Lower lobe of right lung (tissue), 2 donors: ENCODE measurements around the gene KHDC4. TPM values are rescaled to one million over a fixed set of nuclear protein-coding genes. Genes with fewer than 3 reads are reported as not detected.
A peak's percentile ranks its signal among the peaks of the same experiment; 100 is the strongest.

Experiments used
- ATAC-seq, 2 donors: fragments of 200-7000 bp; cut with Tn5 transposase; one replicate each; pipeline ENCODE4 v1.9.1; 2020 to 2022; ENCODE audit warnings: mild to moderate bottlenecking in 2 of 2, moderate library complexity in 2 of 2
- DNase-seq: peaks from one replicate; pipeline ENCODE4 v3.0.0-alpha.2; 2020
- H3K27ac ChIP-seq: fragments of 200-600 bp; one replicate; pipeline ENCODE4 v1.8.0; 2022
- H3K27me3 ChIP-seq: fragments of 200-600 bp; one replicate; pipeline ENCODE4 v1.8.0; 2022; ENCODE audit warnings: low read depth
- H3K36me3 ChIP-seq: fragments of 200-600 bp; one replicate; pipeline ENCODE4 v1.8.0; 2022; ENCODE audit warnings: mild to moderate bottlenecking
- H3K4me1 ChIP-seq: fragments of 200-600 bp; one replicate; pipeline ENCODE4 v1.8.0; 2022
- H3K4me3 ChIP-seq: fragments of 200-600 bp; one replicate; pipeline ENCODE4 v1.8.0; 2022; ENCODE audit warnings: mild to moderate bottlenecking
- H3K9me3 ChIP-seq: fragments of 200-600 bp; one replicate; pipeline ENCODE4 v1.8.0; 2022
- intact Hi-C: fragments of 100-400 bp; cut with DNase I; formaldehyde crosslinking; loops from one replicate; pipeline ENCODE4 v1.11.0; 2022
- total RNA-seq: library from RNA; stranded (reverse); fragmentation: NEBNext Ultra II Directional; extraction: Animal tissue kit (Norgen Biotek cat#: 25700); gene quantifications from one replicate; pipeline ENCODE4 v1.2.1, GENCODE V29; 2021
- TF ChIP-seq, protein P1 (sequence below): fragments of 200-600 bp; IDR thresholded peaks from one replicate; pipeline ENCODE4 v1.8.0; 2022; ENCODE audit warnings: antibody characterized with exemption, mild to moderate bottlenecking
- donor health status: DM: no; HTN: yes; CAD: no; lungs with severe emphysema.

Gene KHDC4
- total RNA-seq, 1 donor from 2014 or later = 42.8 TPM

DNA sequence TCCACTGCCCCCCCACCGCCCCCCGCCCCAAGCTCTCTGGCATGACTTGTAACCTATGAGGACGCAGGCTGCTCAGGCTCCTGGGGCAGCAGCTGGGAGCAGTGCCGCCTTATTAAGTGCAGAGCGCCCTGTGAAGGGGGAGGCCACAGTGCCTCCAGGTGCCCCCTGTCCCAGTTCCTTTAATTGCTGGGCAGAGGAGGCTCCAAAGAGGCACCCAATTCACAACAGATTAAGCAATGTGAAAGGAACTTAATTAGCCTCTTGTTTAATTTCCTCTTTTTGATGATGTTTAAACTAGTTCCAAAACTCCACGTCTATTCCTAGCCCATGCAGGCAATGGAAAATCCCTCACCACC, 10.2 kb upstream of the KHDC4 start:
- intact Hi-C loops = no loop called here
- Histone ChIP-seq H3K9me3 (no peaks in the 10 kb centered on the region), H3K36me3 (peaks cover 41% of the 10 kb centered on the region), H3K27me3 (no peaks in the 10 kb centered on the region), H3K4me1 (peaks cover 74% of the 10 kb centered on the region), H3K27ac (peak overlapping the region; percentile 14), H3K4me3 (no peak overlapping the region)
- TF ChIP-seq, protein P1, sequence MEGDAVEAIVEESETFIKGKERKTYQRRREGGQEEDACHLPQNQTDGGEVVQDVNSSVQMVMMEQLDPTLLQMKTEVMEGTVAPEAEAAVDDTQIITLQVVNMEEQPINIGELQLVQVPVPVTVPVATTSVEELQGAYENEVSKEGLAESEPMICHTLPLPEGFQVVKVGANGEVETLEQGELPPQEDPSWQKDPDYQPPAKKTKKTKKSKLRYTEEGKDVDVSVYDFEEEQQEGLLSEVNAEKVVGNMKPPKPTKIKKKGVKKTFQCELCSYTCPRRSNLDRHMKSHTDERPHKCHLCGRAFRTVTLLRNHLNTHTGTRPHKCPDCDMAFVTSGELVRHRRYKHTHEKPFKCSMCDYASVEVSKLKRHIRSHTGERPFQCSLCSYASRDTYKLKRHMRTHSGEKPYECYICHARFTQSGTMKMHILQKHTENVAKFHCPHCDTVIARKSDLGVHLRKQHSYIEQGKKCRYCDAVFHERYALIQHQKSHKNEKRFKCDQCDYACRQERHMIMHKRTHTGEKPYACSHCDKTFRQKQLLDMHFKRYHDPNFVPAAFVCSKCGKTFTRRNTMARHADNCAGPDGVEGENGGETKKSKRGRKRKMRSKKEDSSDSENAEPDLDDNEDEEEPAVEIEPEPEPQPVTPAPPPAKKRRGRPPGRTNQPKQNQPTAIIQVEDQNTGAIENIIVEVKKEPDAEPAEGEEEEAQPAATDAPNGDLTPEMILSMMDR = no peak
- ATAC-seq = no peak
- no peak for DNase-seq

DNA sequence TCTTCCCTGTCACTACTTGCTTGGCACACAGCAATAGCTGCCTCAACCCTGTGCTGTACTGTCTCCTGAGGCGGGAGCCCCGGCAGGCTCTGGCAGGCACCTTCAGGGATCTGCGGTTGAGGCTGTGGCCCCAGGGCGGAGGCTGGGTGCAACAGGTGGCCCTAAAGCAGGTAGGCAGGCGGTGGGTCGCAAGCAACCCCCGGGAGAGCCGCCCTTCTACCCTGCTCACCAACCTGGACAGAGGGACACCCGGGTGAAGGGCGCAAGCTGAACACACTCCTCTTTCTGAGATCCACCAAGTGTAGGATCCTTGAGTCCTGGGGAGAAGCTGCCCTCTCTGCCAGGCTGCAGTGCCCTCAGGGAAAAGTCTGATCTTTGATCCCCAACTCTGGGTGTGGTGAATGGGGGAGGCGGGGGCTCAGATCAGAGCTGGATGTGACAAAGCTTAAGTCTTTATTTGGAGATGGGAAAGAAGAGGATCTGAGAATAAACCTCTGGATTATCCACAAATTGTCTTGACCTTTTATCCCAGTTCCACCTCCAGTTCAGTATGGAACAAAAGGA, 8.4 kb upstream of the KHDC4 start:
- H3K4me3 ChIP-seq = no peak overlapping the region
- ATAC-seq (no peak), DNase-seq (no peak)
- H3K4me1 ChIP-seq = peaks cover 84% of the 10 kb centered on the region
- H3K9me3 ChIP-seq = no peaks in the 10 kb centered on the region
- H3K36me3 ChIP-seq = peaks cover 23% of the 10 kb centered on the region
- intact Hi-C loops = no loop called here
- H3K27ac ChIP-seq = peak overlapping the region; percentile 85
- TF ChIP-seq, protein P1 = no peak
- no peaks in the 10 kb centered on the region for H3K27me3 ChIP-seq

DNA sequence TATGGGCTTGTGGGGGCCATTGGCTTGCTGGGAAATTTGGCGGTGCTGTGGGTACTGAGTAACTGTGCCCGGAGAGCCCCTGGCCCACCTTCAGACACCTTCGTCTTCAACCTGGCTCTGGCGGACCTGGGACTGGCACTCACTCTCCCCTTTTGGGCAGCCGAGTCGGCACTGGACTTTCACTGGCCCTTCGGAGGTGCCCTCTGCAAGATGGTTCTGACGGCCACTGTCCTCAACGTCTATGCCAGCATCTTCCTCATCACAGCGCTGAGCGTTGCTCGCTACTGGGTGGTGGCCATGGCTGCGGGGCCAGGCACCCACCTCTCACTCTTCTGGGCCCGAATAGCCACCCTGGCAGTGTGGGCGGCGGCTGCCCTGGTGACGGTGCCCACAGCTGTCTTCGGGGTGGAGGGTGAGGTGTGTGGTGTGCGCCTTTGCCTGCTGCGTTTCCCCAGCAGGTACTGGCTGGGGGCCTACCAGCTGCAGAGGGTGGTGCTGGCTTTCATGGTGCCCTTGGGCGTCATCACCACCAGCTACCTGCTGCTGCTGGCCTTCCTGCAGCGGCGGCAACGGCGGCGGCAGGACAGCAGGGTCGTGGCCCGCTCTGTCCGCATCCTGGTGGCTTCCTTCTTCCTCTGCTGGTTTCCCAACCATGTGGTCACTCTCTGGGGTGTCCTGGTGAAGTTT, 7.8 kb upstream of the KHDC4 start:
- Histone ChIP-seq H3K27ac (peak overlapping the region; percentile 85), H3K27me3 (no peaks in the 10 kb centered on the region), H3K4me3 (no peak overlapping the region), H3K9me3 (no peaks in the 10 kb centered on the region), H3K36me3 (peaks cover 17% of the 10 kb centered on the region), H3K4me1 (peaks cover 81% of the 10 kb centered on the region)
- intact Hi-C loops = no loop called here
- TF ChIP-seq, protein P1 = no peak
- ATAC-seq (peak in 1 of 2 donors; percentile 3), DNase-seq (no peak)

DNA sequence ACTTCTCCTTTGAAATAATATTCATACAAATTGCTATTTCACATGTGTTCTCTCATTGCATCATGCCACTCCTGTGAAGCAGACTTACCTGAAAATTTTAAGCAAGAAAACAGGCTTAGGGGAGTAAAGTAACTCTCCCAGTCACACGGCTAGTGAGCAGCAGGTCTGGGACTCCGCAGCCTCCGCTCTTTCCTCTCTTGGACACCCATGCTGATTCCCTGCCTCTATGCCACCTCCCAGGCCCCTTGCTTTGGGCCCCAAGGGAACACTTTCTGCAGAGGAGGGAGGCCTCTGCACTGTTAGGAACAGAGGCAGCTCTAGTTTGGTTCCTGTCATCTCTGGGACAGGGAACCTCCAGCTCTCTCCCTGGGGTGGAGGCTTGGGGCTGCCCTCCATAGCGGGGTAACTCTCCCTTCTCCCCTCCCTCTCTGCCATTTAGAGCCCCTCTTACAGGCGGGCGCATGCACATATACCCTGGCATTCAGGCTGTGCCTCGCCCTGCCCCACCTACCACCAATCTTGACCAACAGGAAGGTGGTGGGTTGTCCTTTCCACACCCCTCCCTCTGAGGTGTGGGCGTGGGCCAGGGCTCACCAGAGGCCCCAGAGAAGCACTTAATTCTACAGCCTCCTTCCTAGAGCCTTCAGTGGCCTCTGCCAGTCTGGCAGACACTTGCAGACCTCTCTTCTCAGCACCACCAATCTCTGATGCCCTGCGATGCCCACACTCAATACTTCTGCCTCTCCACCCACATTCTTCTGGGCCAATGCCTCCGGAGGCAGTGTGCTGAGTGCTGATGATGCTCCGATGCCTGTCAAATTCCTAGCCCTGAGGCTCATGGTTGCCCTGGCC, 7.0 kb upstream of the KHDC4 start, which contains the start of gene RXFP4:
TSS of gene RXFP4 (plus strand) at position 646 of the 852 bp plus-strand sequence. CDS start at position 718, 72 bp downstream.
- DNase-seq (peak; percentile 77), ATAC-seq (peak; percentile 76 to 79)
- intact Hi-C loops = no loop called here

DNA sequence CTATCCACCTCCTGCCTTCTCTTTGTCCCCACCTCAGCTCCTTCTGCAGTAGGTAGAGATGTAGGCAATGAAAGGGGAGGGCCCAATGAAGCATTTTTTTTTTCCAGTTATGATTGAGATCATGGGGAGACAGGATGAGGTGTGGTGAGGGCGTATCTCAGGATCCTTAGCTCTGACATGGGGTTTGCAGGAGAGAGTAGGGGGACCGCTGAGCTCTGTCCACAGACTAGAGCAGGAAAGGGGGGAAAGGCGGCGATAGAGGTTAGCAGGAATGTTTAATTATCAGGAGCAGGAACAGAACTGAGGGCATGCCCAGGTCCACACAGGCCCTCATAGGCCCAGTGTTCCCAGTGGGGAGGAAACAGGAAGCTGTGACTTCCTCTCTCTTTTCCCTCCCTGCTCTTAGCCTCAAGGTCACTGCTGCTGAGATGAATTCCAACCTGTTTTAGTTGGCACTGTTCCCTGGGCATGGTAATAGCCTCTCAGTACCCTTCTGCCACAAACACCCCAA, 6.3 kb upstream of the KHDC4 start:
- intact Hi-C loops = no loop called here
- peak overlapping the region; percentile 85 for H3K27ac ChIP-seq
- peaks cover 2% of the 10 kb centered on the region for H3K36me3 ChIP-seq
- DNase-seq = no peak
- no peaks in the 10 kb centered on the region for H3K9me3 ChIP-seq
- TF ChIP-seq, protein P1 = no peak
- H3K4me1 ChIP-seq = peaks cover 67% of the 10 kb centered on the region
- H3K27me3 ChIP-seq = no peaks in the 10 kb centered on the region
- peak overlapping the region; percentile 15 for H3K4me3 ChIP-seq
- ATAC-seq = peak; percentile 82 to 85

More for the DNA sequence above, 7.0 kb upstream of the KHDC4 start, which contains the start of gene RXFP4:
- Histone ChIP-seq H3K4me1 (peaks cover 73% of the 10 kb centered on the region), H3K27ac (peak within 1 kb of the TSS; percentile 85), H3K9me3 (no peaks in the 10 kb centered on the region), H3K27me3 (no peaks in the 10 kb centered on the region), H3K36me3 (peaks cover 9% of the 10 kb centered on the region), H3K4me3 (peak within 1 kb of the TSS; percentile 15)
- TF ChIP-seq, protein P1 = no peak
